Measurements from ENCODE around the gene CYS1.
"Not testable (repeated sequence)": the region's sequence is repeated elsewhere in the genome, so short reads cannot be mapped to it uniquely, and the experiment has no call there.

CYS1 gene

DNA sequence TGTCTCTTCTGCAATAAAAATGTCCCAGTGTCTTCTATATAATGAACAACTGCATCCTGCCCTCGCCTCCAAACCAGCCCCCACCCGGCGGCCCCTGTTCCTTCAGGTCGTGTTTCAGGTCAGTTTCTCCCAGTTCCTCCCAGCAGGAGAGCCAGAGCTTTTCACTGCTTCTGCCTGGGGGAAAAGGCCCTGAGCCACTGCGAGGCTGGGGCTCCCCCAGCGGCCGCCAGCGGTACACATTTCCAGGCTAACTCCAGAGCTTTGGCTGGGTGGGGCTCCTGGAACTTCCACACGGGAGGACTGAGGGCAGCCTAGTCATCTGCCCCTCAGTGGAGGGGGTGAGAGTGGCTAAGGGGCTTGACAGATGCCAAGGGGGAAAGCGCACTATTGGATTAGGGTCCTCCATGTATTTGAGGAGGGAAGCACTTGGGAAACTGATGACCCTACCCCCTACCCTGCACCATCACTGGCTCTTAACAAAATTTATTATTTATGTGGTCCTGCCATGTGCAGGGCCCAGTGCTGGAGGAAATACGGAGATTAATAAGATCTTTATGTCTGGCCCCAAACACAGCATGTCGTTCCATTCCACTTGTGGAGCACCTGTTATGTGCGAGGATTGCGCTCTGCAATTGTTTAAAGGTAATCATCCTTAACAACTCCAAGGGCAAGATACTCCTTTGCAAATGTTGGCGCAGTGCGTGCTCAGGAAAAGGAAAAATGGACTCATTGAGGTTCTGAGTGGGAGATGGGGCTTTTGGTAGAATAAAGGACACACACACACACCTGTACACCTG, 17.3 kb upstream of the CYS1 start:
- TF ChIP-seq CTCF (IDR thresholded peaks at IDR 0.05; ENCODE audit: unreplicated experiment in 3 of 3), result peak; percentile 85 to 93 (median 91)
- H3K36me3 Mint-ChIP-seq (ENCODE audit: low read depth), result no peaks in the 10 kb centered on the region
- no peak overlapping the region for H3K4me3 Mint-ChIP-seq
- peaks cover 29% of the 10 kb centered on the region for H3K4me1 Mint-ChIP-seq
- H3K9me3 Mint-ChIP-seq, result no peaks in the 10 kb centered on the region
- peak overlapping the region; percentile 48 to 79 (median 61) for H3K27ac Mint-ChIP-seq
- peaks cover 26% of the 10 kb centered on the region for H3K27me3 Mint-ChIP-seq (ENCODE audit: low read depth)

- H3K36me3 Mint-ChIP-seq (ENCODE audit: low read depth), result no peaks in the 10 kb centered on the region
- no peaks in the 10 kb centered on the region for H3K9me3 Mint-ChIP-seq
- H3K4me1 Mint-ChIP-seq, result peaks cover 26% of the 10 kb centered on the region
- peaks cover 27% of the 10 kb centered on the region for H3K27me3 Mint-ChIP-seq (ENCODE audit: low read depth)
- peak overlapping the region in 2 of 3 experiments; percentile 47 to 86 for H3K27ac Mint-ChIP-seq
- TF ChIP-seq CTCF (IDR thresholded peaks at IDR 0.05; ENCODE audit: unreplicated experiment in 3 of 3), result no peak
- no peak overlapping the region for H3K4me3 Mint-ChIP-seq
These were observed 16.4 kb upstream of the CYS1 start for GRCh38 chr2:10096641-10097040.

DNA sequence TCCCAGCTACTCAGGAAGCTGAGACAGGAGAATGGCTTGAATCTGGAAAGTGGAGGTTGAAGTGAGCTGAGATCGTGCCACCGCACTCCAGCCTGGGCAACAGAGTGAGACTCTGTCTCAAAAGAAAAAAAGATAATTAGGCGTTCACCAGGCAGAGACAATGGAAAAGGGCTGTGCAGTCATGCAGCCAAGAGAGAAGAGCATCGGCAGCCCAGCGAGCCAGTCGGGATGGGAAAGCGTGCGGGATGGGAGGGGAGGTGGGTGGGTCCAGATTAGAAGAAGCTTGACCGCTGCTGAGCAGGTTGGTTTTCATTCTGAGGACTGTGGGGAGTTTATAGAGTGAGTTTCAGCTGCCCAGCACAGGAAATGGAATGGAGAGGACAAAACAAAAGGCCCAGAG, 15.0 kb upstream of the CYS1 start:
- H3K4me1 Mint-ChIP-seq, result peaks cover 19% of the 10 kb centered on the region
- no peak for TF ChIP-seq CTCF (IDR thresholded peaks at IDR 0.05; ENCODE audit: unreplicated experiment in 3 of 3)
- H3K4me3 Mint-ChIP-seq, result peak overlapping the region in 1 of 3 experiments; percentile 31
- no peaks in the 10 kb centered on the region for H3K9me3 Mint-ChIP-seq
- H3K36me3 Mint-ChIP-seq (ENCODE audit: low read depth), result no peaks in the 10 kb centered on the region
- H3K27ac Mint-ChIP-seq, result peak overlapping the region; percentile 3 to 93 (median 46)
- peaks cover 33% of the 10 kb centered on the region for H3K27me3 Mint-ChIP-seq (ENCODE audit: low read depth)

GRCh38 chr2:10094271-10094814, 14.1 kb upstream of the CYS1 start:
- H3K36me3 Mint-ChIP-seq (ENCODE audit: low read depth), result no peaks in the 10 kb centered on the region
- H3K9me3 Mint-ChIP-seq, result no peaks in the 10 kb centered on the region
- H3K4me3 Mint-ChIP-seq, result no peak overlapping the region
- H3K27ac Mint-ChIP-seq, result peak overlapping the region; percentile 3 to 93 (median 13)
- no peak for TF ChIP-seq CTCF (IDR thresholded peaks at IDR 0.05; ENCODE audit: unreplicated experiment in 3 of 3)
- peaks cover 26% of the 10 kb centered on the region for H3K4me1 Mint-ChIP-seq
- peaks cover 41% of the 10 kb centered on the region for H3K27me3 Mint-ChIP-seq (ENCODE audit: low read depth)

- H3K27me3 Mint-ChIP-seq (ENCODE audit: low read depth), result peaks cover 47% of the 10 kb centered on the region
- peaks cover 24% of the 10 kb centered on the region for H3K4me1 Mint-ChIP-seq
- H3K4me3 Mint-ChIP-seq; H3K9me3 Mint-ChIP-seq; H3K36me3 Mint-ChIP-seq (ENCODE audit: low read depth): not testable (repeated sequence)
- H3K27ac Mint-ChIP-seq, result peak overlapping the region in 1 of 3 experiments; percentile 68
These were observed 11.7 kb upstream of the CYS1 start for GRCh38 chr2:10091889-10092244.

DNA sequence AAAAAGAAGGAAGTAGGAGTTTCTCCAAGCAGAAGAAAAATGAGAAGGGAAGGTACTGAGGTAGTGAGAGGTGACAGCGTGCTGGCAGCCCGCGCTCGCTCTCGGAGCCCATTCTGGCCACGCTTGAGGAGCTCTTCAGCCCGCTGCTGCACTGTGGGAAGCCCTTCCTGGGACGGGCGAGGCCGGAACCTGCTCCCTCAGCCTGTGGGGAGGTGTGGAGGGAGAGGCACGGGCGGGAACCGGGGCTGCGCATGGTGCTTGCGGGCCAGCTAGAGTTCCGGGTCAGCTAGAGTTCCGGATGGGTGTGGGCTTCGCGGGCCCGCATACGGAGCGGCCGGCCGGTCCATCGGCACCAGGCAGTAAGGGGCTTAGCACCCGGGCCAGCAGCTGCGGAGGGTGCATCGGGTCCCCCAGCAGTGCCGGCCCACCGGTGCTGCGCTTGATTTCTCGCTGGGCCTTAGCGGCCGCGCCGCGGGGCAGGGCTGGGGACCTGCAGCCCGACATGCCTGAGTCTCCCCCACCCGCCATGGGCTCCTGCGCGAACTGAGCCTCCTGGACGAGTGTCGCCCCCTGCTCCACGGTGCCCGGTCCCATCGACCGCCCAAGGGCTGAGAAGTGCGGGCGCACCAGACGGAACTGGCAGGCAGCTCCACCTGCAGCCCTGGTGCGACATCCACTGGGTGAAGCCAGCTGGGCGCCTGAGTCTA, 11.1 kb upstream of the CYS1 start:
- peaks cover 53% of the 10 kb centered on the region for H3K27me3 Mint-ChIP-seq (ENCODE audit: low read depth)
- H3K4me3 Mint-ChIP-seq, result no peak overlapping the region
- peak overlapping the region; percentile 67 to 96 (median 95) for H3K27ac Mint-ChIP-seq
- no peak for TF ChIP-seq CTCF (IDR thresholded peaks at IDR 0.05; ENCODE audit: unreplicated experiment in 3 of 3)
- no peaks in the 10 kb centered on the region for H3K9me3 Mint-ChIP-seq
- H3K4me1 Mint-ChIP-seq, result peaks cover 24% of the 10 kb centered on the region
- H3K36me3 Mint-ChIP-seq (ENCODE audit: low read depth), result no peaks in the 10 kb centered on the region

Measured in nephron (organoid).